ENCODE results near the gene ARHGAP24. TPM values are rescaled to one million over a fixed set of nuclear protein-coding genes. Genes with fewer than 3 reads are reported as not detected.
"Not testable (repeated sequence)": the region's sequence is repeated elsewhere in the genome, so short reads cannot be mapped to it uniquely, and the experiment has no call there.

The ARHGAP24 gene
- total and polyA plus RNA-seq, 2 donors (not counting 1 experiment from before 2014, with no cell fraction given), result 15.9 to 40.5 TPM

DNA sequence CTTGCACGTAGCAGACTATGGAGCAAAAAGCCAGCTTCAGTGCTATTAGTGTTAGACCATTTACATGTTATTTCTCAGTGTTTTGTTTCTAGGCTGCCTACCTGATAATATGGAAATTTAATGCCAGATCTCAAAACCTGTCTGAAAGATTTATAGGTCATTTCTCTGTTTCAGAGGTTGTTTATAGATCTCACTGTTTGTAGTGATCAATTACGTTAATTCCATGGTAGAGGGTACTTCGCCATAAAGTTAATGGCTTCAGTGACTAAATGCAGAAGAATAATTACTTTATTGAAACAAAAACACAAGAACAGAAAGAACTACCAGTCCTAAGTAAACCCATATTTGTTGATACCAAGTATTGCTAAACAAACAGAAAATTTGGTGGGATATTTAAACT lies 420.8 kb downstream of the ARHGAP24 start:
- Histone ChIP-seq H4K20me1 (ENCODE audit: control insufficient read depth, extremely low read depth, insufficient read depth, low read length) (no peaks in the 10 kb centered on the region), H2AFZ (ENCODE audit: low read length) (no peak overlapping the region), H3K9ac (ENCODE audit: insufficient read depth, low read length) (no peak overlapping the region), H3K4me1 (ENCODE audit: control insufficient read depth, extremely low read depth, insufficient read depth, low read length) (no peaks in the 10 kb centered on the region), H3K79me2 (ENCODE audit: control insufficient read depth, insufficient read depth, low read length) (no peaks in the 10 kb centered on the region), H3K27me3 (ENCODE audit: control insufficient read depth, insufficient read depth, low read length) (no peaks in the 10 kb centered on the region), H3K9me3 (ENCODE audit: control insufficient read depth, insufficient read depth, low read depth, low read length) (no peaks in the 10 kb centered on the region), H3K4me3 (replicated peaks in 1 of 4; ENCODE audit: control extremely low read depth in 1 of 4, insufficient read depth in 1 of 4, low read depth in 3 of 4, low read length in 4 of 4) (no peak overlapping the region), H3K36me3 (ENCODE audit: control insufficient read depth, insufficient read depth, low read length) (no peaks in the 10 kb centered on the region), H3K4me2 (ENCODE audit: extremely low read depth, insufficient read depth, low read length) (no peak overlapping the region), H3K27ac (ENCODE audit: insufficient read depth, low read length) (no peak overlapping the region)
- no peak for DNase-seq (ENCODE audit: low read depth in 2 of 2)
- TF ChIP-seq EZH2 (IDR thresholded peaks at IDR 0.05; ENCODE audit: low read length, missing control alignments) (no peak), CTCF (conservative IDR thresholded peaks at IDR 0.05 in 1 of 2, IDR thresholded peaks at IDR 0.05 in 1 of 2; ENCODE audit: low read depth in 1 of 2, low read length in 2 of 2) (no peak)

GRCh38 chr4:85898231-85898630 lies 423.3 kb downstream of the ARHGAP24 start:
- Histone ChIP-seq H3K4me2 (ENCODE audit: extremely low read depth, insufficient read depth, low read length) (no peak overlapping the region), H3K9ac (ENCODE audit: insufficient read depth, low read length) (no peak overlapping the region), H3K27ac (ENCODE audit: insufficient read depth, low read length) (no peak overlapping the region), H3K4me1 (ENCODE audit: control insufficient read depth, extremely low read depth, insufficient read depth, low read length) (no peaks in the 10 kb centered on the region), H3K79me2 (ENCODE audit: control insufficient read depth, insufficient read depth, low read length) (no peaks in the 10 kb centered on the region), H2AFZ (ENCODE audit: low read length) (no peak overlapping the region), H3K9me3 (ENCODE audit: control insufficient read depth, insufficient read depth, low read depth, low read length) (no peaks in the 10 kb centered on the region), H3K27me3 (ENCODE audit: control insufficient read depth, insufficient read depth, low read length) (no peaks in the 10 kb centered on the region), H3K36me3 (ENCODE audit: control insufficient read depth, insufficient read depth, low read length) (no peaks in the 10 kb centered on the region), H3K4me3 (replicated peaks in 1 of 4; ENCODE audit: control extremely low read depth in 1 of 4, insufficient read depth in 1 of 4, low read depth in 3 of 4, low read length in 4 of 4) (no peak overlapping the region), H4K20me1 (ENCODE audit: control insufficient read depth, extremely low read depth, insufficient read depth, low read length) (no peaks in the 10 kb centered on the region)
- TF ChIP-seq EZH2 (IDR thresholded peaks at IDR 0.05; ENCODE audit: low read length, missing control alignments) (no peak), CTCF (conservative IDR thresholded peaks at IDR 0.05 in 1 of 2, IDR thresholded peaks at IDR 0.05 in 1 of 2; ENCODE audit: low read depth in 1 of 2, low read length in 2 of 2) (no peak)
- no peak for DNase-seq (ENCODE audit: low read depth in 2 of 2)

DNA sequence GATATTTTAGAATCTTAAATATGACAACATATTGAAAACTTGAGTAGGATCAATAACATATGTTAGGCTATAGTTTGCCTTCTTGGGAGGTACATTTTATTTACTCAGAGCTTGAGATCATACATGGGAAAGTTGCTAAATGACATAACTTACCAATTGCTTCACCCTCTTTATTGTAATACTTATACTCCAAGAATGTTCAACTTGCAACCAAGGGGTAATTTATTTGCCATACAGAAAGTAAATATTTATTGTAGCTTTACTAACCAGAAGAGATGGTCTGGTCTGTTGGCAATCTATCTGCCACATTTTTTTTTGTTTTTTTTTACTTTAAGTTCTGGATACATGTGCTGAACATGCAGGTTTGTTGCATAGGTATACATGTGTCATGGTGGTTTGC lies 426.6 kb downstream of the ARHGAP24 start:
- no peaks in the 10 kb centered on the region for H3K79me2 ChIP-seq (ENCODE audit: control insufficient read depth, insufficient read depth, low read length)

DNA sequence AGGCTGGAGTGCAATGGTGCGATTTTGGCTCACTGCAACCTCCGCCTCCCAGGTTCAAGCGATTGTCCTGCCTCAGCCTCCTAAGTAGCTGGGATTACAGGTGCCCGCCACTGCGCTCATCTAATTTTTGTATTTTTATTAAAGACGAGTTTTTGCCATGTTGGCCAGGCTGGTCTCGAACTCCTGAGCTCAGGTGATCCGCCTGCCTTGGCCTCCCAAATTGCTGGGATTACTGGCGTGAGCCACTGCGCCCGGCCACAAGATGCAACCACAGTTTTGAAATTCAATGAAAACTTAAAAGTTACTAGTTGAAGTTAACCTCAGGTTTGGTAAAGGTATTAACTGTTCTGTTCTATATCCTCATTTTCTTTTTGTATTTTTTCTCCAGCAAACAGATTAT lies 427.7 kb downstream of the ARHGAP24 start:
- not testable (repeated sequence) for H3K9ac ChIP-seq (ENCODE audit: insufficient read depth, low read length); DNase-seq (ENCODE audit: low read depth in 2 of 2); H3K4me1 ChIP-seq (ENCODE audit: control insufficient read depth, extremely low read depth, insufficient read depth, low read length); H3K4me3 ChIP-seq (replicated peaks in 1 of 4; ENCODE audit: control extremely low read depth in 1 of 4, insufficient read depth in 1 of 4, low read depth in 3 of 4, low read length in 4 of 4); H3K9me3 ChIP-seq (ENCODE audit: control insufficient read depth, insufficient read depth, low read depth, low read length); H3K27me3 ChIP-seq (ENCODE audit: control insufficient read depth, insufficient read depth, low read length); H4K20me1 ChIP-seq (ENCODE audit: control insufficient read depth, extremely low read depth, insufficient read depth, low read length); H3K4me2 ChIP-seq (ENCODE audit: extremely low read depth, insufficient read depth, low read length); H3K79me2 ChIP-seq (ENCODE audit: control insufficient read depth, insufficient read depth, low read length); H2AFZ ChIP-seq (ENCODE audit: low read length); H3K27ac ChIP-seq (ENCODE audit: insufficient read depth, low read length); H3K36me3 ChIP-seq (ENCODE audit: control insufficient read depth, insufficient read depth, low read length)

More for the DNA sequence above, 426.6 kb downstream of the ARHGAP24 start:
- Histone ChIP-seq H3K4me2 (ENCODE audit: extremely low read depth, insufficient read depth, low read length) (no peak overlapping the region), H3K4me1 (ENCODE audit: control insufficient read depth, extremely low read depth, insufficient read depth, low read length) (no peaks in the 10 kb centered on the region), H3K9ac (ENCODE audit: insufficient read depth, low read length) (no peak overlapping the region), H4K20me1 (ENCODE audit: control insufficient read depth, extremely low read depth, insufficient read depth, low read length) (no peaks in the 10 kb centered on the region), H3K4me3 (replicated peaks in 1 of 4; ENCODE audit: control extremely low read depth in 1 of 4, insufficient read depth in 1 of 4, low read depth in 3 of 4, low read length in 4 of 4) (no peak overlapping the region), H2AFZ (ENCODE audit: low read length) (no peak overlapping the region), H3K27ac (ENCODE audit: insufficient read depth, low read length) (no peak overlapping the region), H3K27me3 (ENCODE audit: control insufficient read depth, insufficient read depth, low read length) (no peaks in the 10 kb centered on the region), H3K9me3 (ENCODE audit: control insufficient read depth, insufficient read depth, low read depth, low read length) (no peaks in the 10 kb centered on the region), H3K36me3 (ENCODE audit: control insufficient read depth, insufficient read depth, low read length) (no peaks in the 10 kb centered on the region)
- DNase-seq (ENCODE audit: low read depth in 2 of 2), result peak; percentile 4 to 58
- no peak for TF ChIP-seq CTCF (conservative IDR thresholded peaks at IDR 0.05 in 1 of 2, IDR thresholded peaks at IDR 0.05 in 1 of 2; ENCODE audit: low read depth in 1 of 2, low read length in 2 of 2)
- no peak for TF ChIP-seq EZH2 (IDR thresholded peaks at IDR 0.05; ENCODE audit: low read length, missing control alignments)
